PFSK-1 (cell line): Measurements from ENCODE around the gene EPHA5.

Experiments used
- FOXP2 ChIP-seq: optimal IDR thresholded peaks from 2 replicates; pipeline ENCODE3; 2011; ENCODE audit warnings: borderline replicate concordance, control low read depth, inconsistent platforms; ENCODE audit not compliant: insufficient read depth; ENCODE audit errors: extremely low read length, extremely low read depth
- POLR2AphosphoS5 ChIP-seq: IDR thresholded peaks from 2 replicates; pipeline ENCODE4 v1.6.1; 2012; ENCODE audit warnings: low read depth, mild to moderate bottlenecking, control low read depth, low read length, moderate library complexity
- SIN3A ChIP-seq: IDR thresholded peaks from 2 replicates; pipeline ENCODE4 v1.6.1; 2012; ENCODE audit warnings: mild to moderate bottlenecking, low read length, moderate library complexity, borderline replicate concordance; ENCODE audit not compliant: insufficient read depth
- TF ChIP-seq, protein P1 (sequence below), 2 experiments: IDR thresholded peaks; 2 replicates each; pipeline versions ENCODE4 v1.6.1 to v1.8.0; 2011 to 2012; ENCODE audit warnings: low read depth in 2 of 2, low read length in 2 of 2, control low read depth in 1 of 2, inconsistent platforms in 1 of 2, mild to moderate bottlenecking in 1 of 2, moderate library complexity in 1 of 2; ENCODE audit not compliant: insufficient read depth in 1 of 2

- TF ChIP-seq POLR2AphosphoS5 (no peak), SIN3A (no peak), FOXP2 (no peak)
- TF ChIP-seq, protein P1, sequence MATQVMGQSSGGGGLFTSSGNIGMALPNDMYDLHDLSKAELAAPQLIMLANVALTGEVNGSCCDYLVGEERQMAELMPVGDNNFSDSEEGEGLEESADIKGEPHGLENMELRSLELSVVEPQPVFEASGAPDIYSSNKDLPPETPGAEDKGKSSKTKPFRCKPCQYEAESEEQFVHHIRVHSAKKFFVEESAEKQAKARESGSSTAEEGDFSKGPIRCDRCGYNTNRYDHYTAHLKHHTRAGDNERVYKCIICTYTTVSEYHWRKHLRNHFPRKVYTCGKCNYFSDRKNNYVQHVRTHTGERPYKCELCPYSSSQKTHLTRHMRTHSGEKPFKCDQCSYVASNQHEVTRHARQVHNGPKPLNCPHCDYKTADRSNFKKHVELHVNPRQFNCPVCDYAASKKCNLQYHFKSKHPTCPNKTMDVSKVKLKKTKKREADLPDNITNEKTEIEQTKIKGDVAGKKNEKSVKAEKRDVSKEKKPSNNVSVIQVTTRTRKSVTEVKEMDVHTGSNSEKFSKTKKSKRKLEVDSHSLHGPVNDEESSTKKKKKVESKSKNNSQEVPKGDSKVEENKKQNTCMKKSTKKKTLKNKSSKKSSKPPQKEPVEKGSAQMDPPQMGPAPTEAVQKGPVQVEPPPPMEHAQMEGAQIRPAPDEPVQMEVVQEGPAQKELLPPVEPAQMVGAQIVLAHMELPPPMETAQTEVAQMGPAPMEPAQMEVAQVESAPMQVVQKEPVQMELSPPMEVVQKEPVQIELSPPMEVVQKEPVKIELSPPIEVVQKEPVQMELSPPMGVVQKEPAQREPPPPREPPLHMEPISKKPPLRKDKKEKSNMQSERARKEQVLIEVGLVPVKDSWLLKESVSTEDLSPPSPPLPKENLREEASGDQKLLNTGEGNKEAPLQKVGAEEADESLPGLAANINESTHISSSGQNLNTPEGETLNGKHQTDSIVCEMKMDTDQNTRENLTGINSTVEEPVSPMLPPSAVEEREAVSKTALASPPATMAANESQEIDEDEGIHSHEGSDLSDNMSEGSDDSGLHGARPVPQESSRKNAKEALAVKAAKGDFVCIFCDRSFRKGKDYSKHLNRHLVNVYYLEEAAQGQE (IDR thresholded peaks at IDR 0.05; ENCODE audit: insufficient read depth in 1 of 2, low read depth in 2 of 2, low read length in 2 of 2) = no peak
Observed at GRCh38 chr4:65599340-65599739, 70.9 kb downstream of the EPHA5 start.
